ENCODE results near the gene STK17B. TPM values are rescaled to one million over a fixed set of nuclear protein-coding genes. Genes with fewer than 3 reads are reported as not detected.

Gene STK17B
- total RNA-seq, 4 donors from 2014 or later = 6.9 to 24.2 (median 9.4) TPM

GRCh38 chr2:196108604-196109003 is 62.8 kb downstream of the STK17B start:
- no peak for DNase-seq (ENCODE audit: extremely low spot score)
- H3K36me3 ChIP-seq = no peaks in the 10 kb centered on the region
- TF ChIP-seq POLR2AphosphoS5 (IDR thresholded peaks at IDR 0.05) = no peak
- TF ChIP-seq POLR2A (IDR thresholded peaks at IDR 0.05; ENCODE audit: low read depth) = no peak
- no peak for TF ChIP-seq EP300 (IDR thresholded peaks at IDR 0.05)
- no peak for TF ChIP-seq CTCF (IDR thresholded peaks at IDR 0.05)
- H3K4me3 ChIP-seq = no peak overlapping the region
- no peak overlapping the region for H3K27ac ChIP-seq (replicated peaks in 1 of 4)
- 76% methylated on average over 1 of the region's 1 CpG for WGBS
- H3K4me1 ChIP-seq = no peaks in the 10 kb centered on the region
- H3K9me3 ChIP-seq = no peaks in the 10 kb centered on the region
- no peaks in the 10 kb centered on the region for H3K27me3 ChIP-seq
- intact Hi-C loops (cut with DNase I) = no loop called here

- no peaks in the 10 kb centered on the region for H3K36me3 ChIP-seq
- H3K27ac ChIP-seq (replicated peaks in 1 of 4) = no peak overlapping the region
- intact Hi-C loops (cut with DNase I) = no loop called here
- no peaks in the 10 kb centered on the region for H3K9me3 ChIP-seq
- no peaks in the 10 kb centered on the region for H3K27me3 ChIP-seq
- WGBS = 60% methylated on average over 5 of the region's 5 CpGs
- TF ChIP-seq CTCF (IDR thresholded peaks at IDR 0.05) (no peak), POLR2A (IDR thresholded peaks at IDR 0.05; ENCODE audit: low read depth) (no peak), EP300 (IDR thresholded peaks at IDR 0.05) (no peak), POLR2AphosphoS5 (IDR thresholded peaks at IDR 0.05) (no peak)
- DNase-seq (ENCODE audit: extremely low spot score) = no peak
- no peak overlapping the region for H3K4me3 ChIP-seq
- H3K4me1 ChIP-seq = no peaks in the 10 kb centered on the region
These were observed 65.4 kb downstream of the STK17B start for GRCh38 chr2:196105951-196106350.

- H3K4me1 ChIP-seq = no peaks in the 10 kb centered on the region
- intact Hi-C loops (cut with DNase I) = no loop called here
- no peaks in the 10 kb centered on the region for H3K36me3 ChIP-seq
- no peak overlapping the region for H3K4me3 ChIP-seq
- DNase-seq (ENCODE audit: extremely low spot score) = no peak
- H3K27me3 ChIP-seq = no peaks in the 10 kb centered on the region
- no peak overlapping the region for H3K27ac ChIP-seq (replicated peaks in 1 of 4)
- WGBS = 93% methylated on average over 4 of the region's 4 CpGs
- no peaks in the 10 kb centered on the region for H3K9me3 ChIP-seq
- TF ChIP-seq POLR2A (IDR thresholded peaks at IDR 0.05; ENCODE audit: low read depth) (no peak), POLR2AphosphoS5 (IDR thresholded peaks at IDR 0.05) (no peak), EP300 (IDR thresholded peaks at IDR 0.05) (no peak), CTCF (IDR thresholded peaks at IDR 0.05) (no peak)
These were observed 67.3 kb downstream of the STK17B start for GRCh38 chr2:196104066-196104465.

- 87% methylated on average over 2 of the region's 2 CpGs for WGBS
- no peaks in the 10 kb centered on the region for H3K36me3 ChIP-seq
These were observed 67.8 kb downstream of the STK17B start for GRCh38 chr2:196103626-196104025.

More at GRCh38 chr2:196103626-196104025, 67.8 kb downstream of the STK17B start:
- TF ChIP-seq POLR2A (IDR thresholded peaks at IDR 0.05; ENCODE audit: low read depth) = no peak
- TF ChIP-seq POLR2AphosphoS5 (IDR thresholded peaks at IDR 0.05) = no peak
- no peak for TF ChIP-seq CTCF (IDR thresholded peaks at IDR 0.05)
- TF ChIP-seq EP300 (IDR thresholded peaks at IDR 0.05) = no peak
- no peak for DNase-seq (ENCODE audit: extremely low spot score)
- no peak overlapping the region for H3K27ac ChIP-seq (replicated peaks in 1 of 4)
- no peaks in the 10 kb centered on the region for H3K9me3 ChIP-seq
- intact Hi-C loops (cut with DNase I) = no loop called here
- no peak overlapping the region for H3K4me3 ChIP-seq
- no peaks in the 10 kb centered on the region for H3K4me1 ChIP-seq
- H3K27me3 ChIP-seq = no peaks in the 10 kb centered on the region
